Panc1 (cell line): Measurements from ENCODE around the gene HTR2B. TPM values are rescaled to one million over a fixed set of nuclear protein-coding genes. Genes with fewer than 3 reads are reported as not detected.
A peak's percentile ranks its signal among the peaks of the same experiment; 100 is the strongest.
"Not testable (repeated sequence)": the region's sequence is repeated elsewhere in the genome, so short reads cannot be mapped to it uniquely, and the experiment has no call there.

Source experiments
- ATAC-seq: fragments of 200-7000 bp; cut with Tn5 transposase; 2 replicates; pipeline ENCODE4 v1.9.1; 2020; ENCODE audit warnings: mild to moderate bottlenecking, moderate library complexity
- BruUV-seq: library from RNA; stranded (reverse); fragments of 400-500 nt; replicated peaks from 2 replicates; lab custom pipeline; 2021; lab: Mats Ljungman, UMichigan
- CTCF ChIA-PET: fragments of 300-600 bp; sonication (Branson Sonifier 250); formaldehyde crosslinking; loops from one replicate; lab custom pipeline; 2022; ENCODE audit warnings: antibody characterized with exemption; lab: Charles Lee
- POLR2A ChIA-PET: fragments of 300-600 bp; sonication (Branson Sonifier 250); formaldehyde crosslinking; loops from one replicate; lab custom pipeline; 2022; ENCODE audit warnings: antibody characterized with exemption; lab: Charles Lee
- DNase-seq: peaks from one replicate; pipeline ENCODE4 v3.0.0-alpha.2; 2010; ENCODE audit warnings: low read depth, low spot score
- H3K27ac ChIP-seq: 2 replicates; pipeline ENCODE4 v1.5.1; 2011; ENCODE audit warnings: mild to moderate bottlenecking, low read length, inconsistent platforms
- H3K27me3 ChIP-seq: fragments of 200-500 bp; sonication (Bioruptor generic); 2 replicates; pipeline ENCODE4 v1.6.0; 2014; ENCODE audit warnings: low read length, inconsistent platforms; ENCODE audit not compliant: control insufficient read depth, insufficient read depth
- H3K36me3 ChIP-seq: fragments of 200-500 bp; sonication (Bioruptor generic); 2 replicates; pipeline ENCODE4 v1.5.1; 2014; ENCODE audit warnings: inconsistent platforms, mild to moderate bottlenecking, low read length, moderate library complexity; ENCODE audit not compliant: control insufficient read depth, insufficient read depth
- H3K4me1 ChIP-seq: 2 replicates; pipeline ENCODE4 v1.5.1; 2011; ENCODE audit warnings: inconsistent platforms, mild to moderate bottlenecking, low read length, moderate library complexity; ENCODE audit not compliant: control insufficient read depth, insufficient read depth
- H3K4me3 ChIP-seq, 2 experiments: 2 replicates each; pipeline ENCODE4 v1.5.1; 2011 to 2012; ENCODE audit warnings: low read depth in 2 of 2, low read length in 2 of 2, mild to moderate bottlenecking in 2 of 2, inconsistent platforms in 1 of 2, moderate library complexity in 1 of 2
- H3K9me3 ChIP-seq: fragments of 200-500 bp; sonication (Bioruptor generic); 2 replicates; pipeline ENCODE4 v1.5.1; 2014; ENCODE audit warnings: low read depth, mild to moderate bottlenecking, inconsistent platforms, low read length, moderate library complexity; ENCODE audit not compliant: control insufficient read depth, insufficient read depth
- POLR2AphosphoS5 ChIP-seq: IDR thresholded peaks from 2 replicates; pipeline ENCODE4 v1.6.1; 2012; ENCODE audit warnings: mild to moderate bottlenecking, low read depth, low read length, moderate library complexity
- SIN3A ChIP-seq: IDR thresholded peaks from 2 replicates; pipeline ENCODE4 v1.6.1; 2012; ENCODE audit warnings: low read depth, mild to moderate bottlenecking, low read length, moderate library complexity, borderline replicate concordance; ENCODE audit not compliant: insufficient read depth
- TCF7L2 ChIP-seq: IDR thresholded peaks from 2 replicates; pipeline ENCODE4 v1.6.1; 2011; ENCODE audit warnings: mild to moderate bottlenecking, low read depth, low read length, inconsistent platforms
- in situ Hi-C: cut with HindIII; loops from 2 replicates; pipeline ENCODE4 v1.10.0; 2016; ENCODE audit warnings: low sequenced_read_pairs, low pct_unique_long_range_greater_than_20kb
- intact Hi-C: fragments of 100-400 bp; cut with micrococcal nuclease; formaldehyde crosslinking; loops from one replicate; pipeline ENCODE4 v1.10.0; 2022; ENCODE audit not compliant: unreplicated experiment
- total RNA-seq: library from RNA; stranded (reverse); gene quantifications from one replicate; pipeline ENCODE4 v1.2.1, GENCODE V29; 2021; ENCODE audit not compliant: unreplicated experiment
- TF ChIP-seq, protein P1 (sequence below), 2 experiments: IDR thresholded peaks; 2 replicates each; pipeline ENCODE4 v1.6.1; 2011 to 2012; ENCODE audit warnings: low read depth in 2 of 2, control low read depth in 1 of 2, low read length in 1 of 2, mild to moderate bottlenecking in 1 of 2, moderate library complexity in 1 of 2; ENCODE audit not compliant: insufficient read depth in 1 of 2
- TF ChIP-seq, protein P2 (sequence below): fragments of 450-650 bp; IDR thresholded peaks from 2 replicates; pipeline ENCODE4 v1.5.1; 2017; ENCODE audit warnings: mild to moderate bottlenecking

HTR2B gene
- total RNA-seq, 1 experiment from 2014 or later, result not detected

DNA sequence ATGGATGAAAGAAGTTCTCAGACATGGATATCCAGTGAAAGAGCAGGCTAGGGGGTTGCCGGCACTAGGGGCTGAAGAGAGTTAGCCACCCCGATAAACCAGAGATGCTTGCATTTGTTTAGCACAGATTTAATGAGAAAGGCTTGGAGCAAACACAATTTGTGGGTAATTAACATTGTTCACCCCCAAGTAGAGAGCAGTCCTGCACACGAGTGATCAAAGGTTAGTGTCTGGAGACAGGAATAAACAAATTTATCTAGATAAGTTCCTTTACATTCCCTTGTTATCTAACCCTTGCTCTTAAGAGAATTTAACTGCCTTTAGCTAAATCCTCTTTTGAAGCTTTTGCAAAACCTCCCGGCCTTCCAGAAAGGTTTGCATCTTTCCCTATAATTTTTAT, 23.9 kb downstream of the HTR2B start:
- no peak for ATAC-seq
- Histone ChIP-seq H3K27ac (no peak overlapping the region), H3K9me3 (peaks cover 8% of the 10 kb centered on the region; the same call in 1 of the 2 replicates), H3K36me3 (peaks cover 4% of the 10 kb centered on the region), H3K27me3 (no peaks in the 10 kb centered on the region), H3K4me3 (no peak overlapping the region), H3K4me1 (no peaks in the 10 kb centered on the region)
- BruUV-seq, result no TSS peak
- intact Hi-C loops, result loop anchor here (10.0 kb wide), 1 partner anchor 94 kb away; the partner anchor contains the start of gene ARMC9
- TF ChIP-seq TCF7L2 (no peak), SIN3A (no peak), POLR2AphosphoS5 (no peak)
- TF ChIP-seq, protein P1, sequence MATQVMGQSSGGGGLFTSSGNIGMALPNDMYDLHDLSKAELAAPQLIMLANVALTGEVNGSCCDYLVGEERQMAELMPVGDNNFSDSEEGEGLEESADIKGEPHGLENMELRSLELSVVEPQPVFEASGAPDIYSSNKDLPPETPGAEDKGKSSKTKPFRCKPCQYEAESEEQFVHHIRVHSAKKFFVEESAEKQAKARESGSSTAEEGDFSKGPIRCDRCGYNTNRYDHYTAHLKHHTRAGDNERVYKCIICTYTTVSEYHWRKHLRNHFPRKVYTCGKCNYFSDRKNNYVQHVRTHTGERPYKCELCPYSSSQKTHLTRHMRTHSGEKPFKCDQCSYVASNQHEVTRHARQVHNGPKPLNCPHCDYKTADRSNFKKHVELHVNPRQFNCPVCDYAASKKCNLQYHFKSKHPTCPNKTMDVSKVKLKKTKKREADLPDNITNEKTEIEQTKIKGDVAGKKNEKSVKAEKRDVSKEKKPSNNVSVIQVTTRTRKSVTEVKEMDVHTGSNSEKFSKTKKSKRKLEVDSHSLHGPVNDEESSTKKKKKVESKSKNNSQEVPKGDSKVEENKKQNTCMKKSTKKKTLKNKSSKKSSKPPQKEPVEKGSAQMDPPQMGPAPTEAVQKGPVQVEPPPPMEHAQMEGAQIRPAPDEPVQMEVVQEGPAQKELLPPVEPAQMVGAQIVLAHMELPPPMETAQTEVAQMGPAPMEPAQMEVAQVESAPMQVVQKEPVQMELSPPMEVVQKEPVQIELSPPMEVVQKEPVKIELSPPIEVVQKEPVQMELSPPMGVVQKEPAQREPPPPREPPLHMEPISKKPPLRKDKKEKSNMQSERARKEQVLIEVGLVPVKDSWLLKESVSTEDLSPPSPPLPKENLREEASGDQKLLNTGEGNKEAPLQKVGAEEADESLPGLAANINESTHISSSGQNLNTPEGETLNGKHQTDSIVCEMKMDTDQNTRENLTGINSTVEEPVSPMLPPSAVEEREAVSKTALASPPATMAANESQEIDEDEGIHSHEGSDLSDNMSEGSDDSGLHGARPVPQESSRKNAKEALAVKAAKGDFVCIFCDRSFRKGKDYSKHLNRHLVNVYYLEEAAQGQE (IDR thresholded peaks at IDR 0.05; ENCODE audit: insufficient read depth in 1 of 2, low read depth in 2 of 2, low read length in 1 of 2), result no peak
- TF ChIP-seq, protein P2, sequence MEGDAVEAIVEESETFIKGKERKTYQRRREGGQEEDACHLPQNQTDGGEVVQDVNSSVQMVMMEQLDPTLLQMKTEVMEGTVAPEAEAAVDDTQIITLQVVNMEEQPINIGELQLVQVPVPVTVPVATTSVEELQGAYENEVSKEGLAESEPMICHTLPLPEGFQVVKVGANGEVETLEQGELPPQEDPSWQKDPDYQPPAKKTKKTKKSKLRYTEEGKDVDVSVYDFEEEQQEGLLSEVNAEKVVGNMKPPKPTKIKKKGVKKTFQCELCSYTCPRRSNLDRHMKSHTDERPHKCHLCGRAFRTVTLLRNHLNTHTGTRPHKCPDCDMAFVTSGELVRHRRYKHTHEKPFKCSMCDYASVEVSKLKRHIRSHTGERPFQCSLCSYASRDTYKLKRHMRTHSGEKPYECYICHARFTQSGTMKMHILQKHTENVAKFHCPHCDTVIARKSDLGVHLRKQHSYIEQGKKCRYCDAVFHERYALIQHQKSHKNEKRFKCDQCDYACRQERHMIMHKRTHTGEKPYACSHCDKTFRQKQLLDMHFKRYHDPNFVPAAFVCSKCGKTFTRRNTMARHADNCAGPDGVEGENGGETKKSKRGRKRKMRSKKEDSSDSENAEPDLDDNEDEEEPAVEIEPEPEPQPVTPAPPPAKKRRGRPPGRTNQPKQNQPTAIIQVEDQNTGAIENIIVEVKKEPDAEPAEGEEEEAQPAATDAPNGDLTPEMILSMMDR, result no peak
- in situ Hi-C loops, result no loop called here
- DNase-seq, result no peak
- ChIA-PET CTCF (interaction anchor here (0.6 kb wide), 1 partner anchor 91 kb away, joined by 3 read pairs; no protein-coding TSS in a partner anchor), POLR2A (no interaction called here)

DNA sequence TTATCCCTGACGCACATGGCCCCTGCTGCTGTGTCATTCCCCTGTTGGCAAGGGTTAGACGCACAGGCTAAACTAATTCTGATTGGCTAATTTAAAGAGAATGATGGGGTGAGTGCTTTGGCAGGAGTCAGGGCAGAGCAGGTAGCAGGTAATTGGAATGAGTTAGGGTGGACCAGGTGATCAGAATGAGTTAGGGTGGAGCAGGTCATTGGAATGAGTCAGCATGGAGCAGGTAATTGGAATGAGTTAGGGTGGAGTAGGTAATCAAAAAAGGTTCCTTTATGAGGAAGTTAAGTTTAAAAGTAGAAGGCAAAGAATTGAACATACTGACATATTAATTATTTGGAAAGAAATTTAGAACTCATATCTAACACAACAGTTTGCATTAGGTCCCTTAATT, 24.5 kb downstream of the HTR2B start:
- H3K36me3 ChIP-seq, H3K27me3 ChIP-seq, in situ Hi-C loops, ATAC-seq, H3K4me1 ChIP-seq, H3K27ac ChIP-seq, H3K4me3 ChIP-seq, BruUV-seq, DNase-seq, H3K9me3 ChIP-seq, POLR2A ChIA-PET, CTCF ChIA-PET: not testable (repeated sequence)
- intact Hi-C loops, result loop anchor here (10.0 kb wide), 1 partner anchor 94 kb away; the partner anchor contains the start of gene ARMC9

DNA sequence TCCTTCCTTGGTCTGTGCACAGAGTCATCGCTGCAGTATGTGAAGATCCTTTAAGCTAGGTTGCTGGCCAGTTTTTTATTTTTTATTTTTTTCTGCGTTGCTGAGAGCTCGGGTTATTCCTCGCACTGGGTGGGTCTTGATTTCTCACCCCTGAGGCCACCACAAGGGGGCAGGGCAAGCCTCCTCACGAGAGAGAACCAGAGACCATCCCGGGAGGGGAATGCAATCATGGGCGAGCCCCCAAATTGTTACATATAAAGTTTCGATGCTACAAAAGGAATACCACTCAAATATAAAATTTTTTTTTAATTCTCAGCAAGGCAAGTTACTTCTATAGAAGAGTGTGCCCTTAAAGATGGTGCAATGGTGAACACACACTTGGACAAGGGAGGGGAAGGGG, 24.9 kb downstream of the HTR2B start:
- H3K27ac ChIP-seq, result no peak overlapping the region
- H3K4me1 ChIP-seq, result no peaks in the 10 kb centered on the region
- TF ChIP-seq, protein P2, result peak; percentile 42
- TF ChIP-seq POLR2AphosphoS5 (no peak), TCF7L2 (no peak)
- TF ChIP-seq, protein P1 (IDR thresholded peaks at IDR 0.05; ENCODE audit: insufficient read depth in 1 of 2, low read depth in 2 of 2, low read length in 1 of 2), result no peak
- BruUV-seq, result no TSS peak
- H3K27me3 ChIP-seq, result no peaks in the 10 kb centered on the region
- peaks cover 6% of the 10 kb centered on the region for H3K36me3 ChIP-seq
- ChIA-PET POLR2A (no interaction called here), CTCF (no interaction called here)
- ATAC-seq, result no peak
- H3K9me3 ChIP-seq, result peaks cover 8% of the 10 kb centered on the region; the same call in 1 of the 2 replicates
- DNase-seq, result no peak
- in situ Hi-C loops, result loop anchor here (10.0 kb wide), 1 partner anchor 45 kb away; no protein-coding TSS in a partner anchor
- H3K4me3 ChIP-seq, result no peak overlapping the region
- intact Hi-C loops, result loop anchor here (10.0 kb wide), 1 partner anchor 95 kb away; the partner anchor contains the start of gene ARMC9
